H1 (cell line): ENCODE results near the gene SLC16A5. TPM values are rescaled to one million over a fixed set of nuclear protein-coding genes. Genes with fewer than 3 reads are reported as not detected.

Experiments
- CTCF ChIA-PET: fragments of 300-600 bp; sonication (Branson Sonifier 250); formaldehyde crosslinking; loops from one replicate; lab custom pipeline; 2021; ENCODE audit not compliant: partially characterized antibody; lab: Charles Lee
- POLR2A ChIA-PET: fragments of 300-600 bp; sonication (Branson Sonifier 250); formaldehyde crosslinking; loops from one replicate; lab custom pipeline; 2021; ENCODE audit warnings: inconsistent platforms; ENCODE audit not compliant: partially characterized antibody; lab: Charles Lee
- DNase-seq, 2 experiments: peaks; one replicate each; pipeline versions ENCODE4 v3.0.0 to v3.0.0-alpha.2; 2010 to 2022; ENCODE audit warnings: low spot score in 2 of 2, low read depth in 1 of 2, mixed read lengths in 1 of 2
- FAIRE-seq: peaks from 2 replicates; lab custom pipeline; 2011; peaks lifted over from hg19 to GRCh38; lab: Jason Lieb, UNC
- H2AFZ ChIP-seq: 2 replicates; pipeline ENCODE4 v1.8.1; 2012; ENCODE audit warnings: low read length, inconsistent platforms
- H2AK5ac ChIP-seq: 2 replicates; pipeline ENCODE4 v1.6.1; 2013; ENCODE audit warnings: low read depth, low read length
- H2BK120ac ChIP-seq: replicated peaks from 2 replicates; pipeline ENCODE3; 2013; ENCODE audit warnings: low read depth, low read length, inconsistent platforms
- H2BK12ac ChIP-seq: 2 replicates; pipeline ENCODE4 v1.6.1; 2013; ENCODE audit warnings: low read depth, low read length
- H2BK15ac ChIP-seq: 2 replicates; pipeline ENCODE4 v1.6.1; 2013; ENCODE audit warnings: low read length
- H2BK20ac ChIP-seq: 2 replicates; pipeline ENCODE4 v1.6.1; 2013; ENCODE audit warnings: low read length
- H2BK5ac ChIP-seq: 2 replicates; pipeline ENCODE4 v1.6.1; 2013; ENCODE audit warnings: low read depth, low read length
- H3K14ac ChIP-seq: 2 replicates; pipeline ENCODE4 v1.6.1; 2013; ENCODE audit warnings: inconsistent platforms; ENCODE audit not compliant: insufficient read length
- H3K18ac ChIP-seq: 2 replicates; pipeline ENCODE4 v1.6.1; 2013; ENCODE audit warnings: low read length; ENCODE audit errors: extremely low read depth
- H3K23ac ChIP-seq: 2 replicates; pipeline ENCODE4 v1.6.1; 2013; ENCODE audit warnings: inconsistent platforms; ENCODE audit not compliant: insufficient read length
- H3K23me2 ChIP-seq: 2 replicates; pipeline ENCODE4 v1.6.1; 2013; ENCODE audit warnings: low read depth, low read length
- H3K27ac ChIP-seq: 2 replicates; pipeline ENCODE4 v1.6.1; 2011; ENCODE audit warnings: low read depth, low read length, inconsistent platforms
- H3K27me3 ChIP-seq, 4 experiments: replicated peaks in 1 of 4; 1 replicate in 1 of 4; 2 replicates in 3 of 4; pipeline versions ENCODE4 v1.6.1 to v1.8.1; 2011 to 2013; ENCODE audit warnings: low read length in 3 of 4, mild to moderate bottlenecking in 3 of 4, inconsistent platforms in 2 of 4, mixed read lengths in 2 of 4, moderate library complexity in 1 of 4; ENCODE audit not compliant: control insufficient read depth in 3 of 4, insufficient read depth in 3 of 4; ENCODE audit errors: extremely low read depth in 1 of 4
- H3K36me3 ChIP-seq, 4 experiments: 2 replicates each; pipeline versions ENCODE4 v1.6.1 to v1.8.1; 2011 to 2013; ENCODE audit warnings: mild to moderate bottlenecking in 4 of 4, low read length in 3 of 4, moderate library complexity in 2 of 4, control low read depth in 1 of 4, inconsistent platforms in 1 of 4; ENCODE audit not compliant: insufficient read depth in 4 of 4, control insufficient read depth in 2 of 4
- H3K4ac ChIP-seq: replicated peaks from 2 replicates; pipeline ENCODE3; 2013; ENCODE audit warnings: low read length, low read depth, mixed read lengths, inconsistent platforms; ENCODE audit not compliant: insufficient read length
- H3K4me1 ChIP-seq, 4 experiments: replicated peaks in 1 of 4; 1 replicate in 1 of 4; 2 replicates in 3 of 4; pipeline versions ENCODE4 v1.6.1 to v1.8.1; 2011 to 2013; ENCODE audit warnings: low read length in 3 of 4, inconsistent platforms in 2 of 4, mixed read lengths in 1 of 4; ENCODE audit not compliant: insufficient read depth in 4 of 4, control insufficient read depth in 3 of 4
- H3K4me2 ChIP-seq, 2 experiments: 2 replicates each; pipeline versions ENCODE4 v1.6.1 to v1.8.1; 2011 to 2013; ENCODE audit warnings: low read depth in 2 of 2, low read length in 2 of 2, control low read depth in 1 of 2, inconsistent platforms in 1 of 2, mild to moderate bottlenecking in 1 of 2; ENCODE audit not compliant: insufficient read depth in 1 of 2
- H3K4me3 ChIP-seq, 4 experiments: fragments of 200-600, 300-600 bp in 1 of 4; sonication (generic), shearing (Covaris generic), sonication (Bioruptor Twin) in 1 of 4; 2 replicates each; pipeline versions ENCODE4 v1.5.1 to v1.8.1; 2011 to 2016; ENCODE audit warnings: low read length in 4 of 4, low read depth in 3 of 4, control low read depth in 2 of 4, inconsistent platforms in 2 of 4, mild to moderate bottlenecking in 2 of 4, mixed read lengths in 1 of 4, moderate library complexity in 1 of 4; ENCODE audit not compliant: insufficient read depth in 2 of 4; ENCODE audit errors: extremely low read depth in 1 of 4
- H3K56ac ChIP-seq: replicated peaks from 2 replicates; pipeline ENCODE3; 2013; ENCODE audit warnings: low read depth, mild to moderate bottlenecking, mixed read lengths, low read length, inconsistent platforms; ENCODE audit not compliant: insufficient read length
- H3K79me1 ChIP-seq: 2 replicates; pipeline ENCODE4 v1.6.1; 2013; ENCODE audit warnings: low read depth, low read length, control low read depth
- H3K79me2 ChIP-seq, 2 experiments: 2 replicates each; pipeline versions ENCODE4 v1.6.1 to v1.8.1; 2012 to 2013; ENCODE audit warnings: low read length in 2 of 2, mild to moderate bottlenecking in 2 of 2, inconsistent platforms in 1 of 2; ENCODE audit not compliant: insufficient read depth in 2 of 2, control insufficient read depth in 1 of 2
- H3K9ac ChIP-seq, 4 experiments: replicated peaks in 1 of 4; 1 replicate in 1 of 4; 2 replicates in 3 of 4; pipeline versions ENCODE4 v1.6.1 to v1.8.1; 2011 to 2013; ENCODE audit warnings: low read depth in 3 of 4, low read length in 3 of 4, control low read depth in 2 of 4, mild to moderate bottlenecking in 2 of 4, moderate library complexity in 2 of 4, inconsistent platforms in 1 of 4; ENCODE audit errors: extremely low read depth in 1 of 4
- H3K9me3 ChIP-seq, 2 experiments: 2 replicates each; pipeline versions ENCODE4 v1.6.1 to v1.8.1; 2012 to 2013; ENCODE audit warnings: mild to moderate bottlenecking in 2 of 2, moderate library complexity in 2 of 2, control low read depth in 1 of 2, inconsistent platforms in 1 of 2, low read depth in 1 of 2, low read length in 1 of 2, mixed read lengths in 1 of 2; ENCODE audit not compliant: insufficient read depth in 2 of 2
- H4K20me1 ChIP-seq, 2 experiments: replicated peaks in 1 of 2; 2 replicates each; pipeline versions ENCODE3 to v1.8.1; 2011 to 2013; ENCODE audit warnings: inconsistent platforms in 2 of 2, low read length in 2 of 2, mild to moderate bottlenecking in 1 of 2; ENCODE audit not compliant: insufficient read depth in 2 of 2, control insufficient read depth in 1 of 2
- H4K5ac ChIP-seq: 2 replicates; pipeline ENCODE4 v1.6.1; 2013; ENCODE audit warnings: low read length, low read depth, mixed read lengths, inconsistent platforms; ENCODE audit not compliant: insufficient read length
- H4K8ac ChIP-seq: 2 replicates; pipeline ENCODE4 v1.8.0; 2013; ENCODE audit warnings: mild to moderate bottlenecking, moderate library complexity, low read length, inconsistent platforms; ENCODE audit not compliant: insufficient read depth; ENCODE audit errors: extremely low read depth
- H4K91ac ChIP-seq: replicated peaks from 2 replicates; pipeline ENCODE3; 2013; ENCODE audit warnings: low read length, mixed read lengths, inconsistent platforms; ENCODE audit not compliant: insufficient read length
- BCL11A ChIP-seq, 2 experiments: IDR thresholded peaks; one replicate each; pipeline ENCODE4 v1.6.1; 2011; ENCODE audit warnings: low read depth in 2 of 2, low read length in 2 of 2, mild to moderate bottlenecking in 2 of 2
- CBX8 ChIP-seq: fragments of 300-800, 300-1000 bp; sonication (generic); IDR thresholded peaks from 2 replicates; pipeline ENCODE4 v1.7.1; 2016; ENCODE audit warnings: low read depth, low read length, borderline replicate concordance
- CHD2 ChIP-seq: IDR thresholded peaks from 2 replicates; pipeline ENCODE4 v1.6.1; 2012; ENCODE audit warnings: low read length, improper control_type of control experiment
- GABPA ChIP-seq: IDR thresholded peaks from 2 replicates; pipeline ENCODE4 v1.6.1; 2011; ENCODE audit warnings: mild to moderate bottlenecking, low read length, moderate library complexity, borderline replicate concordance; ENCODE audit not compliant: insufficient read depth
- HDAC2 ChIP-seq, 2 experiments: fragments of 300-600 bp in 1 of 2; sonication (generic) in 1 of 2; IDR thresholded peaks; 2 replicates each; pipeline ENCODE4 v1.6.1; 2011 to 2012; ENCODE audit warnings: low read depth in 2 of 2, low read length in 2 of 2, mild to moderate bottlenecking in 2 of 2, moderate library complexity in 2 of 2, borderline replicate concordance in 1 of 2, inconsistent platforms in 1 of 2
- JUN ChIP-seq: IDR thresholded peaks from 2 replicates; pipeline ENCODE4 v1.6.1; 2011; ENCODE audit warnings: low read depth, mild to moderate bottlenecking, improper control_type of control experiment, low read length
- KDM4A ChIP-seq: IDR thresholded peaks from one replicate; pipeline ENCODE4 v1.7.1; 2012; ENCODE audit warnings: low read depth, mild to moderate bottlenecking, moderate library complexity, low read length, inconsistent platforms; ENCODE audit not compliant: severe bottlenecking
- MAFK ChIP-seq: IDR thresholded peaks from 2 replicates; pipeline ENCODE4 v1.6.1; 2012; ENCODE audit warnings: low read depth, mild to moderate bottlenecking, improper control_type of control experiment, low read length
- NANOG ChIP-seq: IDR thresholded peaks from 2 replicates; pipeline ENCODE4 v1.6.1; 2011; ENCODE audit warnings: low read length, low read depth, mild to moderate bottlenecking, inconsistent platforms; ENCODE audit not compliant: insufficient read depth, poor library complexity, severe bottlenecking
- SIX5 ChIP-seq: IDR thresholded peaks from 2 replicates; pipeline ENCODE4 v1.6.1; 2011; ENCODE audit warnings: mild to moderate bottlenecking, low read depth, low read length
- SP1 ChIP-seq: IDR thresholded peaks from 2 replicates; pipeline ENCODE4 v1.6.1; 2011; ENCODE audit warnings: low read depth, low read length
- TAF7 ChIP-seq: optimal IDR thresholded peaks from 2 replicates; pipeline ENCODE3; 2011; ENCODE audit warnings: low read depth, mild to moderate bottlenecking, inconsistent platforms, low read length, moderate library complexity, borderline replicate concordance
- TEAD4 ChIP-seq: IDR thresholded peaks from 2 replicates; pipeline ENCODE4 v1.6.1; 2012; ENCODE audit warnings: low read depth, low read length, inconsistent platforms, mixed read lengths
- WGBS, 2 experiments: shearing (Covaris generic) in 1 of 2; methylation state at CpG; one replicate each; pipeline versions ENCODE4 v1.1.6 to v1.1.7; 2013 to 2015; ENCODE audit warnings: low lambda C conversion rate in 2 of 2, mixed read lengths in 2 of 2, inconsistent platforms in 1 of 2, low coverage in 1 of 2, missing lambda C conversion rate in 1 of 2; ENCODE audit not compliant: insufficient replicate concordance in 2 of 2, insufficient coverage in 1 of 2, insufficient read length in 1 of 2; ENCODE audit errors: extremely low coverage in 1 of 2, missing lambda C conversion rate in 1 of 2; 5-methylcytosine and 5-hydroxymethylcytosine counted together
- polyA plus RNA-seq, 7 experiments: library from polyadenylated mRNA; depleted of rRNA in 3 of 7; stranded (reverse) in 5 of 7; unstranded in 2 of 7; fragments of >200 nt in 5 of 7; fragments of 200-250 nt in 2 of 7; gene quantifications; 1 replicate in 5 of 7; 2 replicates in 1 of 7; 4 replicates in 1 of 7; pipeline versions ENCODE4 v1.2.1 to v1.2.3, GENCODE V29; 2011 to 2013; ENCODE audit warnings: missing spikeins in 2 of 7, mixed read lengths in 2 of 7
- total RNA-seq: library from RNA; stranded (reverse); fragmentation: NEBNext Ultra II Directional; extraction: Animal tissue kit (Norgen Biotek cat#: 25700); gene quantifications from 2 replicates; pipeline ENCODE4 v1.2.1, GENCODE V29; 2021

SLC16A5 gene
- total and polyA plus RNA-seq, 2 of the 8 experiments (the other 6 are each of a cell fraction or from before 2014, with no cell fraction given), result 17.1 to 34.7 TPM

DNA sequence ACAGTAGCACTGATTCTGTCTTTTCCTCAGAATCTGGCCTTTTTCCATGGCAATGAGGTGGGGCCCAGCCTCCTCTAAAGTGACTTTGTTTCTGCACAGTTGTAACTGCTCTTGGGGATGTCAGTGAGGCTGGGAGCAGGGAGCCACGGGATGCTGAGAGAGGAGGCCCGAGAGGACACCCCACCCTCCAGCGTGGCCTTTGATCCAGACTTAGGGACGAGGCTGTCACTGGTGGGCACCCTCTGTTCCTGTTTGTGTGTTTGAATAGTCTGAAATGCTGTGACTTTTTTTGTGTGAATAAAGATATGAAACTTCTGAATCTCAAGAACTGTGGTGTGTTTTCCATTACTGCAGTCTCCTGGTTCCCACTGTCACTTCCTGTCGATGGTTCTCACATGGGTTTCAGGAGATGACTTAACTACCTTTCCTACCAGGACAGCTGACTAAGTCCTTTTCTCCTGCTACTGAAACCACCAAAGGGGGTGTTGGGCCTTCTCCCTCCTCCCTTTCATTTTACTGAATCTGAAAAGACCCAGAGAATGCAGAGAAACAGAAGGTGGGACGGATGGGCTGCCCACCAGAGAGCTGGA, 22.1 kb upstream of the SLC16A5 start:
- H3K4me2 ChIP-seq, result no peak overlapping the region
- H2BK15ac ChIP-seq, result no peak overlapping the region
- H3K9ac ChIP-seq, result no peak overlapping the region; a peak in 1 of 7 replicates
- CTCF ChIA-PET, result interaction anchor here (0.8 to 1.5 kb wide), 6 partner anchors 11 to 136 kb away, joined by 3 to 5 read pairs (median 3); partner anchors contain the start of gene CDR2L
- H3K18ac ChIP-seq, result no peak overlapping the region
- 93% methylated on average over 6 of the region's 6 CpGs; no CpG with 5 or more reads in 1 of the 2 experiments for whole genome bisulfite sequencing, 2 experiments
- H3K27ac ChIP-seq, result no peak overlapping the region
- TF ChIP-seq TAF7, result no peak
- no peak for TF ChIP-seq NANOG
- no peak for TF ChIP-seq KDM4A
- no peak for TF ChIP-seq JUN
- TF ChIP-seq MAFK, result no peak
- TF ChIP-seq TEAD4, result no peak
- no peak for TF ChIP-seq SP1
- no peak for TF ChIP-seq CHD2
- no peak for TF ChIP-seq BCL11A (IDR thresholded peaks at IDR 0.05; ENCODE audit: low read depth in 2 of 2, low read length in 2 of 2)
- no peak for TF ChIP-seq HDAC2 (IDR thresholded peaks at IDR 0.05; ENCODE audit: borderline replicate concordance in 1 of 2, low read depth in 2 of 2, low read length in 2 of 2)
- TF ChIP-seq SIX5, result no peak
- no peak for TF ChIP-seq GABPA
- TF ChIP-seq CBX8, result no peak
- peaks cover 19 to 43% (median 34%) of the 10 kb centered on the region in 4 experiments for H3K36me3 ChIP-seq
- no peak overlapping the region for H3K56ac ChIP-seq
- no peaks in the 10 kb centered on the region for H3K23me2 ChIP-seq
- H2BK120ac ChIP-seq, result no peak overlapping the region
- H3K79me1 ChIP-seq, result peaks cover 2% of the 10 kb centered on the region; the same call in 1 of the 2 replicates
- H4K8ac ChIP-seq, result peak overlapping the region; percentile 29; the same call in 1 of the 2 replicates
- no peak overlapping the region for H4K91ac ChIP-seq
- H2BK12ac ChIP-seq, result no peak overlapping the region
- H3K14ac ChIP-seq, result no peak overlapping the region
- H3K4ac ChIP-seq, result no peak overlapping the region
- no peak for DNase-seq
- H3K9me3 ChIP-seq, result no peaks in the 10 kb centered on the region
- no peak overlapping the region for H4K5ac ChIP-seq
- H3K4me1 ChIP-seq, result no peaks in the 10 kb centered on the region; a peak in 1 of 7 replicates
- H2BK5ac ChIP-seq, result no peak overlapping the region
- POLR2A ChIA-PET, result interaction anchor here (1.2 to 5.8 kb wide), 3 partner anchors 12 to 44 kb away, joined by 3 to 25 read pairs (median 3); partner anchors contain the start of gene ARMC7
- FAIRE-seq, result no peak
- no peak overlapping the region for H2AFZ ChIP-seq
- H4K20me1 ChIP-seq, result peaks cover 0 to 7% of the 10 kb centered on the region in 2 experiments
- H2AK5ac ChIP-seq, result no peak overlapping the region
- H3K79me2 ChIP-seq, result no peaks in the 10 kb centered on the region
- no peaks in the 10 kb centered on the region for H3K27me3 ChIP-seq
- no peak overlapping the region for H3K4me3 ChIP-seq
- no peak overlapping the region for H3K23ac ChIP-seq
- no peak overlapping the region for H2BK20ac ChIP-seq
